ENCODE results near the gene POMT2.

The POMT2 gene

DNA sequence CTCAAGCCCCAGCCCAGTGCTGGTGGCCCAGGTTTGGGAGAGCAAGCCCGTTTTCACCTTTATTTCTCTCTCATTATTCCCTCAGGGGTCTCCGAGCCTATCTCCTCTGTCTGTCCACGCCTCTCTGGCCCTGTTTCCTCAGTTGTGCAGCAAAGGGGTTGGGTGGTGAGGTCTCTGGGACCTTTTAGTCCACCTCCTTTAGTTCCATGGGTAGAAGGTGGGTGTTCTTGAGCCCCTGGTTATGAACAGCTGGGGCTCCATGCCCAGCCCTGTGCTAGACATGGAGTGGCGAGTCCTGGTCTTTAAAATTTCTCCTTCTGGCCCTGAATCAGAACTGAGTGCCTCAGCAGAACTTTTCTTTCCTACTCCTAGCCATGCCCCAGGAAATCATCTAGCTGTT lies 48.4 kb downstream of the POMT2 start:
- Histone ChIP-seq H3K27ac (no peak overlapping the region), H3K27me3 (peaks cover 57% of the 10 kb centered on the region), H3K4me1 (ENCODE audit: control insufficient read depth in 1 of 2, insufficient read depth in 1 of 2, low read depth in 1 of 2, low read length in 1 of 2) (peaks cover 4 to 15% of the 10 kb centered on the region in 2 experiments), H3K4me3 (ENCODE audit: low read depth in 1 of 2, low read length in 1 of 2) (no peak overlapping the region), H3K9me3 (no peaks in the 10 kb centered on the region), H3K36me3 (no peaks in the 10 kb centered on the region)
- TF ChIP-seq, protein P1, sequence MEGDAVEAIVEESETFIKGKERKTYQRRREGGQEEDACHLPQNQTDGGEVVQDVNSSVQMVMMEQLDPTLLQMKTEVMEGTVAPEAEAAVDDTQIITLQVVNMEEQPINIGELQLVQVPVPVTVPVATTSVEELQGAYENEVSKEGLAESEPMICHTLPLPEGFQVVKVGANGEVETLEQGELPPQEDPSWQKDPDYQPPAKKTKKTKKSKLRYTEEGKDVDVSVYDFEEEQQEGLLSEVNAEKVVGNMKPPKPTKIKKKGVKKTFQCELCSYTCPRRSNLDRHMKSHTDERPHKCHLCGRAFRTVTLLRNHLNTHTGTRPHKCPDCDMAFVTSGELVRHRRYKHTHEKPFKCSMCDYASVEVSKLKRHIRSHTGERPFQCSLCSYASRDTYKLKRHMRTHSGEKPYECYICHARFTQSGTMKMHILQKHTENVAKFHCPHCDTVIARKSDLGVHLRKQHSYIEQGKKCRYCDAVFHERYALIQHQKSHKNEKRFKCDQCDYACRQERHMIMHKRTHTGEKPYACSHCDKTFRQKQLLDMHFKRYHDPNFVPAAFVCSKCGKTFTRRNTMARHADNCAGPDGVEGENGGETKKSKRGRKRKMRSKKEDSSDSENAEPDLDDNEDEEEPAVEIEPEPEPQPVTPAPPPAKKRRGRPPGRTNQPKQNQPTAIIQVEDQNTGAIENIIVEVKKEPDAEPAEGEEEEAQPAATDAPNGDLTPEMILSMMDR (IDR thresholded peaks at IDR 0.05) = no peak

DNA sequence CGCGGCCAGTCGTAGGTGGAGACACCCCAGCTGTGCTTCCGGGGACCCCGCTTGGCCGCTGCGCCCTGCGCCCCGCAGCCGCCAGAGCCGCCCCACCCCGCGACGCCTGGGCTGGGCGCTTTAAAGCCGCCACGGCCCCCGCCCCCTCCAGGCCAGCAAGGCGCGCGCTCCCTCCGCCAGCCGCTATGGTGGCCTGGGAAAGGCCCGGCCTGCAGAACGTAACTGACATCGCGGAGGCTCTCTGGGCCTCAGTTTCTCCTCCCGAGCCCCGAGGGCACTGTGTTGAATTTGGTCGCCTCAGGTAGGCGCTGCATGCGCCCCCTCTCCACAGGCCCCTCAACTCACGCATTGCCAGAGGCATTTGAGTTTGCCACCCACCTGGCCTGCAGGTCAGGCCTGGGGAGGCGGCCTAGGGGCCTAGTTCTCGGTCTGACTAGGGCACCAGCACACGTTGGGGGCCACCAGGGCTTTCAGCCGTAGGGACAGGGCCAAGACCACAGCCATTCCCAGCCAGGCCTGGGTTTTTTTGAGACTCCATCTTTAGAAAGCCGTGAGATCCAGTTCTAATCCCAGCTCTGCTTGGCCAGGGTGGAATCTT lies 49.5 kb downstream of the POMT2 start, which contains the start of gene NGB:
Gene NGB (minus strand): TSS at position 94 of the 598 bp plus-strand sequence. CDS start 269 bp downstream, outside the sequence.
- no peak within 1 kb of the TSS for H3K4me3 ChIP-seq (ENCODE audit: low read depth in 1 of 2, low read length in 1 of 2)

DNA sequence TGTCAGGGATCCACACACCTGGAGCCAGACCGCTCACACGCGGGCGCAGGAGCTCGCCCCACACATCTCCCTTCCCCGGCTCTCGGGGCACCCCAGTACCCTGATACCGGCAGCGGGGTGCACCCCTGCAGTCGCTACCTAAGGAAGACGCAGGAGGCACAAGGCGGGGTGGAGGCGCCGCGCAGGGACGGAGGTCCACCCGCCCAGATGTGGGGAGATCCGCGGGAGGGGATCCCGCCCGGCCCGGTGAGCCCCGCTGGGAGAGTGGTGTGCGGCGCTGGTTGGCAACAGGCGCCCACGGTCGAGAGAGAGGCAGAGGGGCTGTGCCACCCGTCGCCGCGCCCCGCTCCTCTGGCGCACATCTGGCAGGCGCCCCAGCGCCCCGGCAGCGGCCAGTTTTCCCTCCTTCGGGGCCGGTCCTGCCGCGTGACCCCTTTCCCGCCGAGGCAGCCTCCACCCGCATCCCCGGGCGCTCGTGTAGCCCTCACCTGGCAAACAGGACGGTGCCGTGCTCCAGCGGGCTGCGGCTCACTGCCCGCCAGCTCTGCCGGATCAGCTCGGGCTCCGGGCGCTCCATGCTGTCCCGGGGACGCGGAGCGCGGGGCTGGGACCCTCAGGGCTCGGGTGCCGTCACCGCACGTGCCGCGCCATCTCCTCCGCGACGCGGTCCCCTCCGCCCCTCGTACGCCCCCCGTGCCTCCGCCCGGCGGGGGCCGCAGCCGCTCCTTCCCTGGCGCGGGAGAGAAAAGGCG lies 50.1 kb downstream of the POMT2 start:
- Histone ChIP-seq H3K4me3 (ENCODE audit: low read depth in 1 of 2, low read length in 1 of 2) (no peak overlapping the region), H3K27ac (no peak overlapping the region), H3K9me3 (no peaks in the 10 kb centered on the region), H3K36me3 (no peaks in the 10 kb centered on the region), H3K27me3 (peaks cover 65% of the 10 kb centered on the region), H3K4me1 (ENCODE audit: control insufficient read depth in 1 of 2, insufficient read depth in 1 of 2, low read depth in 1 of 2, low read length in 1 of 2) (peaks cover 2 to 4% of the 10 kb centered on the region in 2 experiments)
- TF ChIP-seq, protein P1 (IDR thresholded peaks at IDR 0.05) = no peak

More for the DNA sequence above, 49.5 kb downstream of the POMT2 start, which contains the start of gene NGB:
- H3K27ac ChIP-seq = no peak within 1 kb of the TSS
- no peaks in the 10 kb centered on the region for H3K36me3 ChIP-seq
- peaks cover 4 to 11% of the 10 kb centered on the region in 2 experiments for H3K4me1 ChIP-seq (ENCODE audit: control insufficient read depth in 1 of 2, insufficient read depth in 1 of 2, low read depth in 1 of 2, low read length in 1 of 2)
- H3K9me3 ChIP-seq = no peaks in the 10 kb centered on the region
- TF ChIP-seq, protein P1 (IDR thresholded peaks at IDR 0.05) = no peak
- peaks cover 65% of the 10 kb centered on the region for H3K27me3 ChIP-seq

DNA sequence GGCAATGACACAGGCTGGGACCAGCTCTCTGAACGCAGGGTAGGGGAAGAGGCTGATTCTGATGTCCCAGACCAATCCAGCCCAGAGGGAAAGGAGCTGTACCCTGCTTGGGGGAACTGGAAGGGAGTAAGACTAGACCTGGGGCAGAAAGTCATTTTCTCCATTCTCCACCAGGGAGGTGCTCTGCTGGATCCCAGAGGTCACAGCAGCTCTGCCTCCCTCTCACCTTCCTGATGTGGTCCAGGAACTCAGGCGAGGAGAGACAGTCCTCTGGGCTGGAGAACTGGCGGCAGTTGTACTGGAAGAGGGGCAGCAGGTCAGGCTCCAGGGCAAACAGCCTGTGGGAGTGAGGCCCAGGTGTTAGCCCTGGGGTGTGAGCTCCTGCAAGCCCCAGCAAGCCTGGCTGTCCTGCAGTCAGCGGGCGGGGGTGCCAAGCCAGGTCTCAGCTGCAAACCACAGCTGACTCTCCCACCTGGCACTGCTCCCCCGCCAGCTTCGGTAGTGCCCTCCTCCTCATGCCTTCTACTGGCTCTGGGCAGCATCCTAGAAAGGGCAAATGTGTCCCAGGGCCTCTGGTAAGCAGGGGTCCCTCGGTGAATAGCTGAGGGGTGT lies 51.6 kb downstream of the POMT2 start:
- H3K36me3 ChIP-seq = no peaks in the 10 kb centered on the region
- H3K9me3 ChIP-seq = no peaks in the 10 kb centered on the region
- H3K27ac ChIP-seq = no peak overlapping the region
- H3K4me1 ChIP-seq (ENCODE audit: control insufficient read depth in 1 of 2, insufficient read depth in 1 of 2, low read depth in 1 of 2, low read length in 1 of 2) = no peaks in the 10 kb centered on the region
- H3K4me3 ChIP-seq (ENCODE audit: low read depth in 1 of 2, low read length in 1 of 2) = no peak overlapping the region
- H3K27me3 ChIP-seq = peaks cover 65% of the 10 kb centered on the region
- TF ChIP-seq, protein P1 (IDR thresholded peaks at IDR 0.05) = no peak

DNA sequence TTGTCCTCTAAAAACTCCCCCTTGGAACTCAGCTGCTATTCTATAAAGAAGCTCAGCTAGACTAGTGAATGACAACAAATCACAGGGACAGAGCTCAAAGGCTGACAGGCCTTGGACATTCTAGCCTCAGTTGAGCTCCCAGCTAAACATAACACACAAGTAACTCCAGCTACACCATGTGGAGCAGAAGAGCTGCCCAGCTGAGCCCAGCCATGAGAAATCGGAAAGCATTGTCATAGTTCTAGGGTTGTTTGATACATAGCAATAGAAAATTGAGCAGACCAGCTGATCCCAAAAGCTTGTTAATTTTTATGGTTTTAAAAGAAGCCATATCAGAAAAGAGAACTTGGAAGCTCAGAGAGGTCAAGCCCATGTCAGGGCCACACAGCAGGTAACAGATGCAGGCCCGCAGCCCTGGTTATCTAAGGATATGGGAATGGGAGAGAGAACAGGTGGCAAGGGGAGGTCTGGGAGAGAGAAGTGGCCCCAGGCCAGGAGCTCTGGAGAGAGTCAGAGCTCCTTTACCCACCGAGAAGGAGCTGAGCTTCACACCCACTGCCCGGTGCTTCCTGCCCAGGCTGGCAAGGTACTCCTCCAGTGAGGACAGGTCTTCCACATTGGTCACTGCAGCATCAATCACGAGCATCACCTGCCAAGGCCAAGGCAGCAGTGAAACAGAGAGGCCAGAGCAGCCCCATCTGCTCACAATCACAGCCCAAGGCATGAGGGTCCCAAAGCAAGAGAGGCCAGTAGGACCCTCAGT lies 52.6 kb downstream of the POMT2 start:
- Histone ChIP-seq H3K36me3 (no peaks in the 10 kb centered on the region), H3K27ac (no peak overlapping the region), H3K9me3 (no peaks in the 10 kb centered on the region), H3K27me3 (peaks cover 75% of the 10 kb centered on the region), H3K4me1 (ENCODE audit: control insufficient read depth in 1 of 2, insufficient read depth in 1 of 2, low read depth in 1 of 2, low read length in 1 of 2) (no peaks in the 10 kb centered on the region), H3K4me3 (ENCODE audit: low read depth in 1 of 2, low read length in 1 of 2) (no peak overlapping the region)
- TF ChIP-seq, protein P1 (IDR thresholded peaks at IDR 0.05) = no peak
